HG03280 (cell line): ENCODE measurements around the gene NCAPD2.
"Not testable (repeated sequence)": the region's sequence is repeated elsewhere in the genome, so short reads cannot be mapped to it uniquely, and the experiment has no call there.

Source experiments
- ATAC-seq: cut with Tn5 transposase; IDR thresholded peaks from one replicate; pipeline ENCODE4 v1.9.1; 2021; ENCODE audit warnings: mild to moderate bottlenecking, moderate library complexity; ENCODE audit not compliant: unreplicated experiment

Gene NCAPD2

GRCh38 chr12:6533923-6534694 is 40.2 kb downstream of the NCAPD2 start, which contains the start of gene GAPDH:
TSS of gene GAPDH (plus strand) at chr12:6534517. CDS start at chr12:6534833, 316 bp downstream.
- ATAC-seq, result peak; percentile 61

DNA sequence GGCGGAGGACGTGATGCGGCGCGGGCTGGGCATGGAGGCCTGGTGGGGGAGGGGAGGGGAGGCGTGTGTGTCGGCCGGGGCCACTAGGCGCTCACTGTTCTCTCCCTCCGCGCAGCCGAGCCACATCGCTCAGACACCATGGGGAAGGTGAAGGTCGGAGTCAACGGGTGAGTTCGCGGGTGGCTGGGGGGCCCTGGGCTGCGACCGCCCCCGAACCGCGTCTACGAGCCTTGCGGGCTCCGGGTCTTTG is 40.7 kb downstream of the NCAPD2 start:
- ATAC-seq, result no peak

- peak; percentile 5 for ATAC-seq
These were observed 41.2 kb downstream of the NCAPD2 start for GRCh38 chr12:6534945-6535696.

DNA sequence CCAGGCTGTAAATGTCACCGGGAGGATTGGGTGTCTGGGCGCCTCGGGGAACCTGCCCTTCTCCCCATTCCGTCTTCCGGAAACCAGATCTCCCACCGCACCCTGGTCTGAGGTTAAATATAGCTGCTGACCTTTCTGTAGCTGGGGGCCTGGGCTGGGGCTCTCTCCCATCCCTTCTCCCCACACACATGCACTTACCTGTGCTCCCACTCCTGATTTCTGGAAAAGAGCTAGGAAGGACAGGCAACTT is 41.7 kb downstream of the NCAPD2 start:
- no peak for ATAC-seq

DNA sequence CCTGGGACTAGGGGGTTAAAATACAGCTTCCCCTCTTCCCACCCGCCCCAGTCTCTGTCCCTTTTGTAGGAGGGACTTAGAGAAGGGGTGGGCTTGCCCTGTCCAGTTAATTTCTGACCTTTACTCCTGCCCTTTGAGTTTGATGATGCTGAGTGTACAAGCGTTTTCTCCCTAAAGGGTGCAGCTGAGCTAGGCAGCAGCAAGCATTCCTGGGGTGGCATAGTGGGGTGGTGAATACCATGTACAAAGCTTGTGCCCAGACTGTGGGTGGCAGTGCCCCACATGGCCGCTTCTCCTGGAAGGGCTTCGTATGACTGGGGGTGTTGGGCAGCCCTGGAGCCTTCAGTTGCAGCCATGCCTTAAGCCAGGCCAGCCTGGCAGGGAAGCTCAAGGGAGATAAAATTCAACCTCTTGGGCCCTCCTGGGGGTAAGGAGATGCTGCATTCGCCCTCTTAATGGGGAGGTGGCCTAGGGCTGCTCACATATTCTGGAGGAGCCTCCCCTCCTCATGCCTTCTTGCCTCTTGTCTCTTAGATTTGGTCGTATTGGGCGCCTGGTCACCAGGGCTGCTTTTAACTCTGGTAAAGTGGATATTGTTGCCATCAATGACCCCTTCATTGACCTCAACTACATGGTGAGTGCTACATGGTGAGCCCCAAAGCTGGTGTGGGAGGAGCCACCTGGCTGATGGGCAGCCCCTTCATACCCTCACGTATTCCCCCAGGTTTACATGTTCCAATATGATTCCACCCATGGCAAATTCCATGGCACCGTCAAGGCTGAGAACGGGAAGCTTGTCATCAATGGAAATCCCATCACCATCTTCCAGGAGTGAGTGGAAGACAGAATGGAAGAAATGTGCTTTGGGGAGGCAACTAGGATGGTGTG is 42.3 kb downstream of the NCAPD2 start:
- ATAC-seq, result no peak

- no peak for ATAC-seq
These were observed 43.1 kb downstream of the NCAPD2 start for GRCh38 chr12:6536894-6537579.

GRCh38 chr12:6537580-6538419 is 43.9 kb downstream of the NCAPD2 start:
- ATAC-seq, result not testable (repeated sequence)

GRCh38 chr12:6538420-6539313 is 44.8 kb downstream of the NCAPD2 start:
- no peak for ATAC-seq

DNA sequence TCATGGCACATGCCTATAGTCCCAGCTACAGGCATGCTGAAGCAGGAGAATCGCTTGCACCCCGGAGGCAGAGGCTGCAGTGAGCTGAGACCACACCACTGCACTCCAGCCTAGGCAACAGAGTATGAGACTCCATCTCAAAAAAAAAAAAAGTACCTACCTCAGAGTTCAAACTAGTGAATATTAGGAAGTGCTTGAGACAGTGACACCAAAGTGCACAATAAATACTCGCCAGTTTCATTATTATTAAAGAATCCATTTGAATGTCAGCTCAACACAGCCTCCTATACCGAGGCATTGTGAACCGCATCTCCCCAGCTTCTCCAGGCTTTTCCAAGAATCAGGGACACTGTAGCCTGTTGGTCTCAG is 45.4 kb downstream of the NCAPD2 start:
- ATAC-seq, result no peak

DNA sequence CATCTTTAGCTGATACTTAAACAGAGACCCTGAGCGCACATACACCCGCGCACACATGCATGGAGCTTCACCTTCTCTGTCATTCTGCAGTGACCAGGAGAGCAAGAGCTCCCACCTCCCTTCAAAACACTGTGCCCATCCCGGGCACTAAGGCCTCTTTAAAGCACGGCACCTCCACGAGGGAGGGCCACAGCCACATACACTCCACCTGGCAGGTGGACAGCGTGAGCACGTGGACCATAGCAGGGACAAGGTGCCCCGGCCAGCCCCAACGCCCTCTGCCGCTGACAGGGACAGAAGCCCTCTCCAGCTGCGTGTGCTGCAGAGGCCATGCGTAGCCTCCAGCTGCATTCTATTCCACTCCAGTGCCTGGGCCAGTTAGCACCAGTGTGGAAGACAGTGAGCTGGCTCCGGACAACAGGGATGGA is 45.8 kb downstream of the NCAPD2 start:
- no peak for ATAC-seq

- ATAC-seq, result no peak
These were observed 46.4 kb downstream of the NCAPD2 start for GRCh38 chr12:6540181-6540877.

- no peak for ATAC-seq
These were observed 47.7 kb downstream of the NCAPD2 start for GRCh38 chr12:6541371-6542165.

DNA sequence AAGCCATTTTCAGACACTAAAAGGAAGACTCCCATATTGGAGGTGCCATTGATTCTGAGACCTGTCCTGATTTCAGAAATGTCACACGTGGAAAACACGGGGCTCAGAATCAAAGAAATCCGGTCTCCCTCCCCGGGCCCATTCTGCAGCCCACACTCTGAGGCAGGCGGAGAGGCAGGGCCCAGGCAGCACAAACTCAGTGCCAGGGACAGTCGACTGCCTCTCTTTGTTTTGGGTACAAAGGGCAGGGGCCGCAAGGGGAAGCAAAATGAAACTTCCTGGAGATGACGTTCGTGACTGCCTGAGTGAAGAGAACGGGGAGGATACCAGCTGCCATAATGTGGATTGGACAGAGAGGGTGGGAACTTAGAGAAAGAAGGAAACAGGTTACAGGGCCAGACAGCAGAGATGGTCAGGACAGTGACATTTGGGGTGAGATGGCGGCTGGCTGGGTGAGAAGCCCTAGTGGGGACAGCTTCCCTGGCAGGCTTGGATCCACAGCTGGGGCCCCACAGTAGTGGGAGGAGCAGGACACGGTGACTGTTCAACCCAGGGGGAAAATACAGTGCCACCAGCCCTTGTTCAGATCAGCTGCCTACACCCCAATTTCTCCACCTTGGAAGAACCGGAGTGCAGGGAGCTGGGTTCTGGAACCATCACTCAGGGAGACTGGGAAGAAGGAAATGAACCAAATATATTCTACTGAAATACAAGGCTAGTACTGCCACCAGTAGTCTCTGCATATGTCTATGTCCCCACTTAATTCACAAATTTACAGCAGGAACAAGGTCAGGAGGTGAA is 48.5 kb downstream of the NCAPD2 start:
- ATAC-seq, result no peak

DNA sequence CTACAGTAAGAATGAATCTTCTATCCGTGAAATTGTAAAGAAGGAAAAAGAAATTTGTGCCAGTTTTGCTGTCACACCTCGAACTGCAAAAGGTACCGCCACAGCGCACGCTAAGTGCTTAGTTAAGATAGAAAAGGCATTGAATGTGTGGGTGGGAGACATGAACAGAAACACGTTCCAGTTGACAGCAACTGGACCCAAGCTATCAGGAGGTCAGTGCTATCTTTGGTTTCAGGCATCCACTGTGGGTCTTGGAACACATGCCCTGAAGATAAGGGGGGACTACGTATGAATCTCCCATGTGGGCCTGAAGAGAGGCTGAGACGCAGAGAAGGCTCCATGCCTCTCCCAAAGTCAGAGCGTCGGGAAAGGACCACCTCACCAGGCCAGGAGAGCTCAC is 52.1 kb downstream of the NCAPD2 start:
- ATAC-seq, result no peak

DNA sequence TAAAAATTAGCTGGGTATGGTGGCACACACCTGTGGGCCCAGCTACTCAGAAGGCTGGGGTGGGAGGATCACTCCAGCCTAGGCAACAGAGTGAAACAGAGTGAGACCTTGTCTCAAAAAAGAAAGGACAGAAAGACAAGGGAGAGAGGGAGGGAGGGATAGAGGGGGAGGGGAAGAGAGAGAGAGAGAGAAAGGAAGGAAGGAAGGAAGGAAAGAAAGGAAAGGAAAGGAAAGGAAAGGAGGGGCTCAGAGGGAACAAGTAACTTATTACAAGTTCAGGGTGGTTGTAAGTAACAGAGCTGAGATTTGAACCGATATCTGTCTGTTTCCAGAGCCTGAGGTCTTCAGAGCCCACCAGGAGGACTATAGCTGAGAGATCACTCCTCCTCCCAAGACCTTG is 53.7 kb downstream of the NCAPD2 start:
- no peak for ATAC-seq

DNA sequence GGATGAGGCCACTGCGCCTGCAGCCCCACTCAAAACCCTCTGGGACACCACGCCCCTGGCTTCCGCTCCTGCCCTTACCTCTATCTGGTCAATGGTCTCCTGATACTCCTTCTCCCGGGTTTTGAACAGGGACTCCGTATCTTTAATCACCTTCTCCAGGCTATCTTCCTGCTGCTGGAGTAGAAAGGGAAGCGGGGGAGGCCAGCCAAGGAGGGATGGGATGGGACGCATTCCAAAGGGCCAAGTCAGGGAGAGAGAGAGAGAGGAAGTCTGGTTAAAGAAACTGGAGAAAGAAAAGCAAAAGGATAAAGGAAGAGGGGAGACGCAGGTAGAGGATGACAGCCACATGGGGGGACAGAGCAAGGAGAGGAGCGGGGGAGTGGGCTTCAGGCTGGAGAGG is 54.1 kb downstream of the NCAPD2 start:
- ATAC-seq, result no peak

GRCh38 chr12:6548556-6548955 is 54.7 kb downstream of the NCAPD2 start:
- ATAC-seq, result no peak
